A549 (cell line): ENCODE results near the gene LMTK3. TPM values are rescaled to one million over a fixed set of nuclear protein-coding genes. Genes with fewer than 3 reads are reported as not detected.
A peak's percentile ranks its signal among the peaks of the same experiment; 100 is the strongest.

Experiments
- ATAC-seq, 2 experiments: fragments of 200-7000 bp in 1 of 2; fragments of >200 bp in 1 of 2; cut with Nextera tagmentation in 1 of 2; cut with Tn5 transposase in 1 of 2; 3 replicates each; pipeline versions ENCODE4 v1.8.0 to v1.9.1; 2018 to 2020; ENCODE audit warnings: mild to moderate bottlenecking in 1 of 2, moderate library complexity in 1 of 2
- CTCF ChIA-PET: fragments of 300-600 bp; sonication (Branson Sonifier 250); formaldehyde crosslinking; extraction: SDS; loops from one replicate; lab custom pipeline; 2021; ENCODE audit warnings: antibody characterized with exemption, inconsistent platforms; lab: Yijun Ruan, JAX
- POLR2A ChIA-PET: fragments of 350-600 bp; formaldehyde crosslinking; extraction: SDS; loops from one replicate; lab custom pipeline; 2021; ENCODE audit warnings: antibody characterized with exemption, inconsistent platforms; lab: Yijun Ruan, JAX
- DNase-seq, 2 experiments: peaks; one replicate each; pipeline versions ENCODE4 v3.0.0 to v3.0.0-alpha.2; 2011 to 2016; ENCODE audit warnings: low read depth in 1 of 2, low spot score in 1 of 2
- FAIRE-seq: peaks from 2 replicates; lab custom pipeline; 2011; peaks lifted over from hg19 to GRCh38; lab: Jason Lieb, UNC
- H3K27ac ChIP-seq, 2 experiments: fragments of >200 bp; sonication (Bioruptor Twin); formaldehyde crosslinking; 3 replicates each; pipeline ENCODE4 v1.5.1; 2016 to 2017
- H3K4me1 ChIP-seq: fragments of >200 bp; sonication (Bioruptor Twin); formaldehyde crosslinking; 3 replicates; pipeline ENCODE4 v1.6.1; 2016
- H3K4me2 ChIP-seq: fragments of >200 bp; sonication (Bioruptor Twin); formaldehyde crosslinking; 3 replicates; pipeline ENCODE4 v1.6.1; 2016
- H3K4me3 ChIP-seq: fragments of >200 bp; sonication (Bioruptor Twin); formaldehyde crosslinking; 3 replicates; pipeline ENCODE4 v1.5.1; 2016
- H3K9me3 ChIP-seq: fragments of >200 bp; sonication (Bioruptor Twin); formaldehyde crosslinking; 3 replicates; pipeline ENCODE4 v1.6.1; 2016
- BCL3 ChIP-seq: fragments of >200 bp; sonication (Bioruptor Twin); formaldehyde crosslinking; IDR thresholded peaks from 3 replicates; pipeline ENCODE4 v1.6.1; 2016
- BHLHE40 ChIP-seq: IDR thresholded peaks from 2 replicates; pipeline ENCODE4 v1.6.1; 2012; ENCODE audit warnings: low read depth, low read length, inconsistent platforms
- CBX8 ChIP-seq: fragments of 200-600 bp; sonication (generic); IDR thresholded peaks from 2 replicates; pipeline ENCODE4 v1.6.1; 2016
- CEBPB ChIP-seq, 2 experiments: fragments of >200 bp in 1 of 2; sonication (Bioruptor Twin) in 1 of 2; formaldehyde crosslinking in 1 of 2; IDR thresholded peaks; 2 replicates each; pipeline ENCODE4 v1.6.1; 2012 to 2016
- CHD4 ChIP-seq: fragments of 200-600 bp; sonication (generic); IDR thresholded peaks from 2 replicates; pipeline ENCODE4 v1.6.1; 2016; ENCODE audit warnings: antibody characterized with exemption, mild to moderate bottlenecking, borderline replicate concordance
- CTCF ChIP-seq: fragments of >200 bp; sonication (Bioruptor Twin); formaldehyde crosslinking; IDR thresholded peaks from 3 replicates; pipeline ENCODE4 v1.5.1; 2016
- EHMT2 ChIP-seq: fragments of 200-600 bp; sonication (generic); IDR thresholded peaks from 2 replicates; pipeline ENCODE4 v1.6.1; 2016; ENCODE audit warnings: antibody characterized with exemption, low read depth, mild to moderate bottlenecking, moderate library complexity
- ELK1 ChIP-seq: fragments of 150-350 bp; IDR thresholded peaks from 2 replicates; pipeline ENCODE4 v1.6.1; 2014; ENCODE audit warnings: low read depth, mild to moderate bottlenecking, low read length
- FOSL2 ChIP-seq, 2 experiments: fragments of 450-650 bp in 1 of 2; fragments of >200 bp in 1 of 2; sonication (Bioruptor Twin) in 1 of 2; formaldehyde crosslinking; IDR thresholded peaks; 2 replicates each; pipeline versions ENCODE4 v1.5.0 to v1.6.1; 2016 to 2020; ENCODE audit warnings: mild to moderate bottlenecking in 1 of 2, moderate library complexity in 1 of 2
- HES2 ChIP-seq: fragments of >200 bp; sonication (Bioruptor Twin); formaldehyde crosslinking; IDR thresholded peaks from 2 replicates; pipeline ENCODE4 v1.6.1; 2016
- HEYL ChIP-seq: fragments of 250-450 bp; sonication (Bioruptor Pico); IDR thresholded peaks from 2 replicates; pipeline ENCODE4 v1.8.0; 2021; ENCODE audit warnings: mild to moderate bottlenecking, moderate library complexity
- POLR2AphosphoS2 ChIP-seq: conservative IDR thresholded peaks from 2 replicates; pipeline ENCODE4 v1.6.1; 2012; ENCODE audit warnings: low read length, improper control_type of control experiment, inconsistent platforms
- RCOR1 ChIP-seq: fragments of 150-350 bp; IDR thresholded peaks from 2 replicates; pipeline ENCODE4 v1.6.1; 2014; ENCODE audit warnings: antibody characterized with exemption, low read length, low read depth
- RFX5 ChIP-seq: fragments of 450-650 bp; IDR thresholded peaks from 2 replicates; pipeline ENCODE4 v1.7.1; 2014; ENCODE audit warnings: antibody characterized with exemption, mild to moderate bottlenecking, moderate library complexity
- TFCP2L1 ChIP-seq: fragments of 250-450 bp; sonication (Bioruptor Pico); IDR thresholded peaks from 2 replicates; pipeline ENCODE4 v1.5.0; 2021; ENCODE audit warnings: mild to moderate bottlenecking
- ZC3H11A ChIP-seq: fragments of 450-650 bp; IDR thresholded peaks from 2 replicates; pipeline ENCODE4 v1.6.1; 2014; ENCODE audit warnings: antibody characterized with exemption, mild to moderate bottlenecking
- WGBS: methylation state at CpG from one replicate; pipeline ENCODE4 v1.1.6; 2017; ENCODE audit errors: missing lambda C conversion rate; 5-methylcytosine and 5-hydroxymethylcytosine counted together
- polyA plus RNA-seq, 4 experiments: library from polyadenylated mRNA; depleted of rRNA in 3 of 4; stranded (reverse); fragments of >200 nt; fragmentation: RNase III in 1 of 4; extraction: RNeasy Plus Mini Kit Qiagen cat#74134 plus additional on column Dnase treatment in 1 of 4; gene quantifications; 2 replicates in 3 of 4; 3 replicates in 1 of 4; pipeline ENCODE4 v1.2.3, GENCODE V29; 2011 to 2017

LMTK3 gene
- polyA plus RNA-seq, 2 of the 4 experiments (the other 2 are of a cell fraction) = 0.62 to 6.1 TPM

GRCh38 chr19:48498595-48499311 is 12.9 kb downstream of the LMTK3 start:
- no peak for FAIRE-seq

GRCh38 chr19:48497728-48498594 is 13.7 kb downstream of the LMTK3 start:
- ATAC-seq (no peak), FAIRE-seq (no peak), DNase-seq (no peak)
- Histone ChIP-seq H3K9me3 (no peaks in the 10 kb centered on the region), H3K4me3 (no peak overlapping the region), H3K27ac (no peak overlapping the region; a peak in 1 of 6 replicates), H3K4me1 (peaks cover 24% of the 10 kb centered on the region), H3K4me2 (no peak overlapping the region)
- WGBS = 86% methylated on average over 29 of the region's 46 CpGs
- TF ChIP-seq CBX8 (no peak), BHLHE40 (no peak), EHMT2 (no peak), ZC3H11A (no peak), FOSL2 (IDR thresholded peaks at IDR 0.05) (no peak), FOSL2 (CRISPR knock-in tag; IDR thresholded peaks at IDR 0.05) (no peak), TFCP2L1 (CRISPR knock-in tag) (no peak), RCOR1 (no peak), CHD4 (no peak), HEYL (CRISPR knock-in tag) (no peak), ELK1 (no peak), BCL3 (no peak), CTCF (no peak)
- ChIA-PET CTCF (interaction anchor here (0.6 to 9.4 kb wide), 5 partner anchors 8 to 89 kb away, joined by 3 to 152 read pairs (median 5); no protein-coding TSS in a partner anchor), POLR2A (interaction anchor here (0.6 kb wide), 1 partner anchor 31 kb away, joined by 5 read pairs; no protein-coding TSS in a partner anchor)

More at GRCh38 chr19:48498595-48499311, 12.9 kb downstream of the LMTK3 start:
- Histone ChIP-seq H3K27ac (peak overlapping the region in 1 of 2 experiments; percentile 12; a peak in 1 of 6 replicates), H3K4me3 (no peak overlapping the region), H3K9me3 (no peaks in the 10 kb centered on the region), H3K4me2 (no peak overlapping the region), H3K4me1 (peaks cover 24% of the 10 kb centered on the region)
- ChIA-PET CTCF (interaction anchor here (1.0 to 9.4 kb wide), 5 partner anchors 9 to 110 kb away, joined by 3 to 152 read pairs (median 5); no protein-coding TSS in a partner anchor), POLR2A (no interaction called here)
- DNase-seq (no peak), ATAC-seq (no peak)
- 77% methylated on average over 24 of the region's 59 CpGs for WGBS
- no peak for TF ChIP-seq CEBPB (IDR thresholded peaks at IDR 0.05)
- no peak for TF ChIP-seq ZC3H11A
- no peak for TF ChIP-seq HES2
- no peak for TF ChIP-seq POLR2AphosphoS2
- no peak for TF ChIP-seq BCL3
- TF ChIP-seq RFX5 = no peak
